ENCODE measurements around the gene GUCY1A2.
A peak's percentile ranks its signal among the peaks of the same experiment; 100 is the strongest.
"Not testable (repeated sequence)": the region's sequence is repeated elsewhere in the genome, so short reads cannot be mapped to it uniquely, and the experiment has no call there.

The GUCY1A2 gene

GRCh38 chr11:106828976-106829375 lies 189.3 kb downstream of the GUCY1A2 start:
- TF ChIP-seq CTCF (IDR thresholded peaks at IDR 0.05; ENCODE audit: low read length, missing control alignments) = no peak
- DNase-seq (ENCODE audit: low read depth) = peak; percentile 13
- no peak overlapping the region for H3K4me3 ChIP-seq (replicated peaks; ENCODE audit: low read depth, low read length)

- peak; percentile 3 for DNase-seq (ENCODE audit: low read depth)
- TF ChIP-seq CTCF (IDR thresholded peaks at IDR 0.05; ENCODE audit: low read length, missing control alignments) = no peak
- H3K4me3 ChIP-seq (replicated peaks; ENCODE audit: low read depth, low read length) = no peak overlapping the region
These were observed 189.7 kb downstream of the GUCY1A2 start for GRCh38 chr11:106828576-106828975.

GRCh38 chr11:106827687-106828086 lies 190.6 kb downstream of the GUCY1A2 start:
- DNase-seq (ENCODE audit: low read depth) = no peak
- H3K4me3 ChIP-seq (replicated peaks; ENCODE audit: low read depth, low read length) = no peak overlapping the region
- TF ChIP-seq CTCF (IDR thresholded peaks at IDR 0.05; ENCODE audit: low read length, missing control alignments) = no peak

- not testable (repeated sequence) for H3K4me3 ChIP-seq (replicated peaks; ENCODE audit: low read depth, low read length); DNase-seq (ENCODE audit: low read depth)
These were observed 191.7 kb downstream of the GUCY1A2 start for GRCh38 chr11:106826558-106826957.

- no peak overlapping the region for H3K4me3 ChIP-seq (replicated peaks; ENCODE audit: low read depth, low read length)
- DNase-seq (ENCODE audit: low read depth) = peak; percentile 8
- no peak for TF ChIP-seq CTCF (IDR thresholded peaks at IDR 0.05; ENCODE audit: low read length, missing control alignments)
These were observed 196.4 kb downstream of the GUCY1A2 start for GRCh38 chr11:106821826-106822225.

GRCh38 chr11:106821291-106821690 lies 197.0 kb downstream of the GUCY1A2 start:
- H3K4me3 ChIP-seq (replicated peaks; ENCODE audit: low read depth, low read length) = no peak overlapping the region
- no peak for TF ChIP-seq CTCF (IDR thresholded peaks at IDR 0.05; ENCODE audit: low read length, missing control alignments)
- no peak for DNase-seq (ENCODE audit: low read depth)

GRCh38 chr11:106818443-106818842 lies 199.8 kb downstream of the GUCY1A2 start:
- no peak for TF ChIP-seq CTCF (IDR thresholded peaks at IDR 0.05; ENCODE audit: low read length, missing control alignments)
- H3K4me3 ChIP-seq (replicated peaks; ENCODE audit: low read depth, low read length) = no peak overlapping the region
- DNase-seq (ENCODE audit: low read depth) = no peak

GRCh38 chr11:106815209-106815608 lies 203.1 kb downstream of the GUCY1A2 start:
- no peak for TF ChIP-seq CTCF (IDR thresholded peaks at IDR 0.05; ENCODE audit: low read length, missing control alignments)

More at GRCh38 chr11:106815209-106815608, 203.1 kb downstream of the GUCY1A2 start:
- H3K4me3 ChIP-seq (replicated peaks; ENCODE audit: low read depth, low read length) = no peak overlapping the region
- no peak for DNase-seq (ENCODE audit: low read depth)
